Stimulated activated CD4-positive, alpha-beta T cell treated with anti-CD3 and anti-CD28 coated beads, Interleukin-12 subunit alpha, Interleukin-12 subunit beta, amount 100 ng/mL, for 24 hours (primary cell): ENCODE measurements around the gene ZNF878.
A peak's percentile ranks its signal among the peaks of the same experiment; 100 is the strongest.

Experiments used
- DNase-seq, 2 experiments: peaks; one replicate each; pipeline ENCODE4 v3.0.0-alpha.2; 2020; ENCODE audit warnings: low read depth in 2 of 2

The ZNF878 gene

GRCh38 chr19:12035220-12036172 lies 17.3 kb downstream of the ZNF878 start, which contains the start of gene ZNF433:
Gene ZNF433 (minus strand): TSS chr19:12035679. CDS start chr19:12035539, 140 bp downstream.
- DNase-seq, result peak; percentile 59 to 80

GRCh38 chr19:12034620-12035019 lies 18.1 kb downstream of the ZNF878 start:
- DNase-seq, result no peak

DNA sequence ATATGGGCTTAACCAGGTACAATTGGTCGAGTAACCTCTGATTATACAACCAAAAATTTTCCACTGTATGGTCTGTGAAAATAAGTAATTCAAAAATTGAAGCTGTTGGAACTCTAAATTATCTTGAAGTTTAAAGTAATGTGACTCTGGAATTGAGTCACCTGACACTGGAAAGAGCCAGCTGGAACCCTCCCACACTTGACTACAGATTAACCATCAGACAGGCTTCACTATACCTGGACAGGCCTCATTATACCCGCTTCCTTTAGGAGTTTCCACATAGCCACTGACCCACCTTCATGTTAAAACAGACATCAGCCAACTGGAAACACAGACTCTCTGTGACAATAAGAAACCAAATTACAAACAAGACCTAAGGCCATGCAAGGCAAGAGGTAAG lies 18.6 kb downstream of the ZNF878 start:
- DNase-seq, result no peak

GRCh38 chr19:12015753-12016116 lies 37.0 kb downstream of the ZNF878 start:
- no peak for DNase-seq

- no peak for DNase-seq
These were observed 37.6 kb downstream of the ZNF878 start for GRCh38 chr19:12015015-12015752.

- DNase-seq, result no peak
These were observed 52.4 kb downstream of the ZNF878 start for GRCh38 chr19:12000152-12000981.

DNA sequence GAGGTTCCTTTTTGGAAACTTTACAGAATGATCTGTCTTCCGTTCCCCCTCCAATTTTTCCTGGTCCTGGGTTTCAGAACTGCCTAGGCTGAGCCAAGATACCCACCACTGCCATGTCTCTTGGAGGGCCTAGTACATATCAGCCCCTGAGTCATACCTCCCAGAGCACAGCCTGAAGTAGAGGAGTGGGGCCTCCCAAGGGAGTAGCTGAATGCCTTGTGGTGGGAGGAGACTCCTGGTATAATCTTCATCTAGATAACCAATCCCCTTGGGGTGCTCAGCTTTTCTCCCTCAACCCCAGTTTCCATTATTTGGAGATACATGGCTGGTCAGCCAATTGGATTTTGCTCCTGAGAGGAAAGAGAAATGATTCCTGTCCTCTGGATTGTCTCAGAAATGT lies 57.6 kb downstream of the ZNF878 start:
- DNase-seq, result no peak
